ENCODE data around the gene TYSND1.
"Not testable (repeated sequence)": the region's sequence is repeated elsewhere in the genome, so short reads cannot be mapped to it uniquely, and the experiment has no call there.

Gene TYSND1

DNA sequence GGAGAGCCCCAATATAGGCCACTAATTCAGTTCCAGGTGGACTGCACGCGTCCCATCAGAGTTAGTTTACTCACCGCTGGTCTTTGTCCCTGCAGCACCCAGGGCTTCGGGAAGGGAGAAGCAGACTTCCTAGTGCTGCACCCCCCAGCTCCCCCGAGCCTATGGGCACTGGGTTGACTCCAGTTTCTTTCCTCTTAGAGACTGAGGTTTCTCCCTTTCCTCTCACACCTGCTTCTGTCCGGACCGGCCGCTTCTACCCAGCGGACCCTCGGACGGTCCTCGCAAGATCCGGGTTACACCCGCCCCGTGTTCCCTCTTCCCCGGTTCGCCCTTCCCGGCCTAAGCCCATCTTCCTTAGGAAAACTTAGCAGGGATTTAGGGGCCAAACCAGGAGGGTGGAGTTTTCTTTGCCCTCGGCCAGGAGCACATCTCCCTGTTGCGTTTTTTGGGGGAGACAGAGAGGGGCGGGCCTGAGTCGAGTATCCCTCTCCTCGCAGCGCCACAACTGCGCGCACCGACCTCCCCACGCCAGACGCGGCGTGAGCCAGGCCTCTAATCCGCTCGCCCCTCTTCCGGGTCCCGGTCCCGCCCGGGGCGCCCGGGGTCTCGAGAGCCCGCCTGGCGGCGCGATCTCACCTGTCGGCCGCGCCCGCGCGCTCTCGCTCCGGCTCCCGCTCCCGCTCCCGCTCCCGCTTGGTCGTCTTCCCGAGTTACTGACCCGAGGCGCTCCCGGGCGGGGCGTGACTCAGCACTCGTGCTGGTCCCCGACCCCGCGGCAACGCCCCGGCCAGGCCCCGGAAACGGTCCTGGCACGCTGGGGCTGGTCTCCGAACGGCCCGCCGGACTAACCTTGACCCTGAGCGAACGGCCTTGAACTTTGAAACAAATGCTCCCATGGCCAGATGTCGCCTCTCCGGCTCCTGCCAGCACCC, 14.1 kb downstream of the TYSND1 start, which contains the start of gene AIFM2:
Gene AIFM2, minus strand, starts transcription at position 728 of the 932 bp plus-strand sequence. CDS start 8,741 bp downstream, outside the sequence.
- DNase-seq (ENCODE audit: low read depth): no peak

DNA sequence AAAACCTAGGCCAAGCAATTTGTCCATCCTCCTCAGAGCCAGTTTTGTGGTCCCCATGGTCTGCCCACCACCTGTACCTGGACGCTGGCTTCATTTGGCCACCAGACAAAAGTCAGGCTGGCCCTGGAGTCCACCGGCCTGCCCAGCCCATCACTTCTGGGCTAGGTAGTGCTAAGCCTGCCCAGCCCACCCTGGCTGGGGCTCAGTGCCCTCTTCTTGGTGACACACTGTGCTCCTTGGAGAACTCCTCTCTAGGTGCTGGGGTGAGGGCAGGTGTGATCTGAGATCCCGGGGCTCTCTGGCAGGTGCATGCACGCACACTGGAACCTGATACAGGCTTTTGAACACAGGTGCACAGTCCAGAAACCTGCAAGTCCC, 15.0 kb downstream of the TYSND1 start:
- no peak for DNase-seq (ENCODE audit: low read depth)

DNA sequence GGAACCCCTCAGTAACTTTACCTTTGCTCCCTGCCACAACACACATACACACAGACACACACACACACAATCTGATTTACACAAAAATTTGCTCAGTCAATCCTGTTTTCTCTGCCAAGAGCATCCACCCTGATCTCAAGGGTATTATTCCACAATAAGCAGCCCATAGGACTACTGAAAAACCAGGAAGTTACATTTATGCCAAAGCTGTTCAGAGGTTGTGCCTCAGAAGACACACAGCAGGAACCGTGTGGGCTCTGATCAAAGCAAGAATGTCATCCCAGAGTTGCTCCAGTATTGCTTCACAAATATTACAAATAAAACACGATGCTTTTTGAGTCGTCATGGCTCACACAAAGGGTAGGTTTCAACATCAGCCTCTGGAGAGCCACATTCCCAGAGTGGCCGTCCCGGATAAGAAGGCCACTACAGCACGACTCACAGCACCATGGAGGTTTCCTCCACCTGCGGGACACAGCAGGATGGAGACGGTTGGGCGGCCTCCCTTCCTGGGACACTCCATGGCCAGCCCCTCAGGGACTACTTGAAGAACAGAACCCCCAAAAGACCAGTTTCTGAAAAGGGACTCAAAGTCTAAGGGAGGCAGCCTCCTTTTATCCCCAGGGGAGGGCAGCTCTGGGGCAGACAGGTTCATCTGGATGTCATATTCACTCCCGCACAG, 15.5 kb downstream of the TYSND1 start:
- DNase-seq (ENCODE audit: low read depth): no peak

DNA sequence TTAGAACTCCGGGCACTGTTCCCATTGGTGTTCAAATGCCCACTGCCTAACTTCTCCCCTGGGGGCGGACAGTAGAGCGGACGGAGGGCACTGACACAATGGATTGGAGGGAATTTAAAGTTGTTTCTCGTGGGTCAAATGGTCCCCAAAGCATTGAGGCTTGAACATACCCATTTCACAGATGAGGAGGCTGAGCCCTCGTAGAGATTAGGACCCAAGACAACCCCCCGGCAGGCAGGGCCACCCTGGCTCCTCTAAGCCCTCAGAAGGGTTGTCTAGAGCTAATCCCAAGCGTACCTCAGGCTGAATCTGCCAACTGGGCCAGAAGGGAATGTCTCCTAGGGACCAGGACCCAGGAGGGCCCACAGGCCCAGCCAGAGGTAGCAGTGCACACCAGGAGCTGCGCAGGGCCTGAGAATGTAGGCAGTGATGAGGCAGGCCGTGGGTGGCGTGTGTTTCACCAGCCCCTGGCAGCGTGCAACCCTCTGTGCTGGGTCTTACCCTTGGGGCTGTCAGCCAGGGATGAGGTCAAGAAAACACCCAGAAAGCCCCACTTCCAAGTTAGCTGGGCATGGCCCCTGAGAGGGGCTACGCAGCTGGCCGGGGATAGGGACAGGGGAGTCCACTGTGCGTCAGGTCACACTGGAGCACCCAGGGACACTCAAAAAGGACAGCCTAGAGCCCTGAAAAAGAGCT, 19.7 kb downstream of the TYSND1 start:
- no peak for DNase-seq (ENCODE audit: low read depth)

DNA sequence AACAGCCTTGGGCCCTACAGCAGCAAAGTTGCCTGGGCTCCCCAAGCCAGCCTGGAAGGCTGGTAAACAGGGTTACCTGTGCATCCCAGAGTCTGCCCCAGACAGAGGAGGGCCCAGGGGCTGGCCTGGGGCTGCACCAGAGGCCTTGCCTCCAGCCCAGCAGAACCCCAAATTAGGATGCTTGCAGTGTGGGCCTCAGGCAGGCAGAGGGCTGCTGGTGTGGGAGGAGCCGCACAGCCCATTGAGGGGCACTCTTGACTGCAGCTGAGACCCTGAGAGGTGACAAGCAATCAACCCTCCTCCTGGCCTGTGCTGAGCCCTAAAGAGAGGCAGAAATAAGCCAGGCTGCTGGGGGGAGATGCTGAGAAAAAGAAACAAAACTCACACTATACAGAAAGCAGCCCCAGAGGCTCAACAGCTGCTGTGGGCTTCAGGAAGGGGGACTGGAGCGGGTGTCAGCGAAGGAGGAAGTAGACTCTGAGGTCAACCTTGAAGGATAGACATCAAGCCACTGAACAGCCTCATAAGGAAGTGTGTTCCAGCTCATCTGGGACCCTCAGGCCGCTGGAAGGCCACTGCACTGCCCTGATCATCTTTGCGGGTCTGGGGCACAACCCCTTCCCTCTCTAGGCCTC, 20.5 kb downstream of the TYSND1 start:
- peak; percentile 65 for DNase-seq (ENCODE audit: low read depth)

DNA sequence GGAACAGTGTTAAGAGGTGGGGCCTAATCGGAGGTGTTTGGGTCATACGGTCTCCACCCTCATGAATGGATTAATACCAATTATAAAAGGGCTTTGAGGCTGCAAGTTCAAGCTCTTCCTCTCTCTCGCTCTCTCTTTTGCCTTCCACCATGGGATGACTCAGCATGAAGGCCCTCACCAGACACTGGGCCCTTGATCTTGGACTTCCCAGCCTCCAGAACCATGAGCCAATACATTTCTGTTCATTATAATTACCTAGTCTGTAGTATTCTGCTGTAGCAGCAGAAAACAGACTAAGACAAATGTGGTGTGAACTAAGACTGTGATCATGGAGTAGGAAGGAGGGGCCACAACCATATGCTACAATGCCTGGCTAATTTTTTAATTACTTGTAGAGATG, 21.6 kb downstream of the TYSND1 start:
- DNase-seq (ENCODE audit: low read depth): no peak

DNA sequence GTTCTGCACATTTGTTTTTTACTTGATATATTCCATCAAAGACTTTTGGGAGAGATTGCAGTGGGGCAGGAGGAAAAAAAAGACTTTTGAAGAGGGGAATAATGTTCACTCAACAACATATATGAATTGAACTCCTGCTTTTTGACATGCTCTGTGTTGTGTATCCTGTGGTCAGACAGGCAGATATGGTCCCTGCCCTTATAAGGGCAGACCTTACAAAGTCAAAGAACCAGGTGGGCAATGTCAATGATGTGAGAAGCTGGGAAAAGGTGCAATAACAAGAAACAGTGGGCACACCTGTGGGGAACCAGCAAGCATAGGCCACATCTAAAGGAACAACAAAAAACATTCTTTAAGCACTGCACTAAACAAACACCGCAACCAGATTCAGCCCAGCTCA, 22.1 kb downstream of the TYSND1 start:
- DNase-seq (ENCODE audit: low read depth): no peak

DNA sequence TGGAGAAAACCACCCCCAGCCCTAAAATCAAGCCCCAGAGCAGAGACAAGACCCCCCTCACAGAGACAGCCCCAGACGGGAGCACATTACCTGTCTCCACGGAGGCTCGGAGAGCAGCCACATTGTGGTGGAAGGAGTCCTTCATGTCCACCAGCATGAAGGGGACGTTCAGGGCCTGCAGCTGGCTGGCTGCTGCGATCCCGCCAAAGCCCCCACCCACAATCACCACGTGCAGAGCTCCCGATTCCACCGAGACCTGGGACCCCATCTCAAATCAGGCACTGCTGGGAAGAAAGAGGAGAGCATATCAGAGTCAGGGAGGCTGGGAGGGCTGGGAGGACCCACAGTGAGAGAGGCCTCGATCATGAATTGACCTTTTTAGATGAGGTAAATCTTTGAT, 22.7 kb downstream of the TYSND1 start:
- no peak for DNase-seq (ENCODE audit: low read depth)

DNA sequence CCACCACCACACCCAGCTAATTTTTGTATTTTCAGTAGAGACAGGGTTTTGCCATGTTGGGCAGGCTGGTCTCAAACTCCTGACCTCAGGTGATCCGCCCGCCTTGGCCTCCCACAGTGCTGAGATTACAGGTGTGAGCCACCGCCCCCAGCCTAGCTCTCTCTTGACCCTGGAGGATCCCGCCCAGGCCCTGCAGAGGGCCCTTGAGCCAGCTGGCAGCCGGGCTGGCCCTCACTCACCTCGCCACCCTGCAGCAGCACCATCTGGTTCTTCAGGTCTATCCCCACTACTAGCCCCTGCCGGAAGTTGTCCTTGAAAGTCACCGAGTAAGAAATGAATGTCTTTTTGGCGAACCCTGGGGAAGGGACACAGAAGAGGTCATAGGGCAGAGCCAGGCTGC, 23.3 kb downstream of the TYSND1 start:
- not testable (repeated sequence) for DNase-seq (ENCODE audit: low read depth)

DNA sequence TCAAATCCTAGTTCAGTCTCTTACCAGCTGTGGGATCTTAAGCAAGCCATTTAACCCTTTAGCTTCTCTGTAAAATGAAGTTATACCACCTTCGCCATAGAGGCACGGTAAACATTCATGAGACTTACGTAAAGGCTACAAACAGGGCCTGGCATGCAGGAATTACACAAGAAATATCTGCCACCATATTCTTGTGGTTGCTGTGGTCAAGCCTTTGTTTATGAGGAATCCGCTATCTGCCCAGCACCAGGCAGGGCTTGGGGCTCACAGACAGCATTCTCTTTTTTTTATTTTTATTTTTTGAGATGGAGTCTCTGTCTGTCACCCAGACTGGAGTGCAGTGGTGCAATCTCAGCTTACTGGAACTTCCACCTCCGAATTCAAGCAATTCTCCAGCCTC, 23.8 kb downstream of the TYSND1 start:
- peak; percentile 78 for DNase-seq (ENCODE audit: low read depth)

DNA sequence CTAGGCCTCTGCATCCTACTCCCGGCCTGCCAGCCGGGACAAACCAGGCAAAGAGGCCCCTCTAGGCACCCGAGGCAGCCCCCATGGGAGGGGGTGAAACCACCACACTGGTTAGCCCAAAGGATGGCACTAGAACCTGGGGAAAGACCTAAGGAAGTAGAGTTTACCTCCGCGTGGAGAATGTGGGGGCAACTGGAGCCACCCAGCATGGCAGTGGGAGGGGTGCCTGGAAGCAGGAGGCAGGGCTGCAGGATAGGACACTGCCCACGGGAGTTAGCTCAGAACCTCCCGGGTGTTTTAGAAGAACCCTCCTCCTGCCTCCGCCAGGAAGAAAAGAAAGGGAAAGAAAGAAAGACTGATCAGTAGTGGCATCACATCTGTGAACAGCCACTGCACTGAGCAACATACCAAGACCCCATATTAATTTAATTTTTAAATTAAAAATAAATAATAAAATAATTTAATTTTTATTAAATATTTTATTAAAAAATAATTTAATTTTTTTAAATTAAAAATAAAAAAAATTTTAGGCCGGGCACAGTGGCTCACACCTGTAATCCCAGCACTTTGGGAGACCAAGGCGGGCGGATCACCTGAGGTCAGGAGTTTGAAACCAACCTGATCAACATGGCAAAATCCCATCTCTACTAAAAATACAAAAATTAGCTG, 25.1 kb downstream of the TYSND1 start:
- no peak for DNase-seq (ENCODE audit: low read depth)

DNA sequence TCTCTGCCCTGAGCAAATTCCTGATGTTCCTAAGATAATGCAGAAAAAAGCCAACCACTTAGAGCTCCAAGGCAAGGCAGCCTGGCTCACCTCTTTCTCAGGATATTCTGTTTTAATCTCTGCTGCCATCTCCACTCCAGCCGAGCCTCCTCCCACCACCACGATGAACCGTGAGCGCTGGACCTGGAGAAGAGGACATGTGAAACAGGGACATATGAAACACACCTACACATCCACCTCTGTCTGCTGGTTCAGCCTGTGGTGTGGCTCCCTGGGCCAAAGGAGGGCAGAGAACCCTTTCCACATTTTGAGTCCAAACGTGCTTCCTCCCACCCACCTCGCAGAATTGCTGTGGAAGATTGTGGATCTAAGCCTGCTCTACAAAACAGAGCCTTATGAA, 26.1 kb downstream of the TYSND1 start:
- no peak for DNase-seq (ENCODE audit: low read depth)

DNA sequence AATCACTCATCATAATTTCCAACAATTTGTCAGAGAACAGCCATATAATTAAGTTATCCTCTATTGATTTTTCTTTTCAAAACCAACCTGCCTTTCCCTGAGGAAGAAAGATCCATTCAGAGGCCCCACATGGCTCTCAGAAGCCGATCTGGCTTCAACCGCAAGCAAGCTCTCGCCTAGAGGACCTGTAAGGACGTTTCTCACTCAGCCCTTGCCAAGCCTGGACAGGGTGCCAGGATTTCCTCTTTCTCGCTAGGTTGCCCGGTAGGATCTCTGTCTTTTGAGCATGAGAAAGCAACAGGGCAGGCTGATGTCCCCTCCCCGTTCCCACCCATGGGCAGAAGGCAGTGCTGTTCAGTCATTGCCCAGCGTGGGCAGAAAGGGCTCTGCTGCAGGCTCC, 26.9 kb downstream of the TYSND1 start:
- DNase-seq (ENCODE audit: low read depth): no peak

DNA sequence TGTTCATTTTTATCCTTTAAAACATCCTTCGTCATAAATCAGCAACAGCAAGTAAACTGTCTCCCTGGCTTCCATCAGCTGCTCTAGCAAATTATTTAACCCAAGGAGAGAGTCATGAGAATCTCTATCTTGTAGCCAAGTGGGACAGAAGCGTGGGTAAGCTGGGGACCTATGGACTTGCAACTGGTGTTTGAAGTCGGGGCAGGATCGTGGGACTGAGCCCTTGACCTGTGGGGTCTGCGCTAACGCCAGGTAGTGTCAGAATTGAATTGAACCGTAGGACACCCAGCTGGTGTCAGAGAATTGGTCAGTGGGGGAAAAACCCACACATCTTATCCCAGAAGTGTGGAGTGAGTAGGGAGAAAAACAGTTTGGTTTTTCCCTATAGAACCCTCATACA, 27.3 kb downstream of the TYSND1 start:
- no peak for DNase-seq (ENCODE audit: low read depth)

DNA sequence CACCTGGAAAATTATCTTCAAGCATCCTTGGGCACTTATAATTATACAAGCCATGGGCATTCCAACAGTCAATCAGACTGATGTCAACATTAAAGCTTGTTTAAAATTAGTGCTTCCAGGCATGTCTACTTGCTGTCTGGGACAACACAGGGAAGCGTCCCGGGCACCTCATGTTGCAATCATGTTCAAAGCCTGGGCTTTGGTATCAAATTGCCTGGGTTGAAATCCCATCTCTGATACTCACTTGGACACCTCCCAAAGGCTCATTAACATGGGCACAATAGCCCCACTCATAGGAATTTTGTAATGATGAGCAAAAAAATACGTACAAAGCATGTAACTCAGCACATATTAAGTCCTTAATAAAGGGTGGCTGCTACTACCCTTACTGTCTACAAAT, 28.3 kb downstream of the TYSND1 start:
- no peak for DNase-seq (ENCODE audit: low read depth)

DNA sequence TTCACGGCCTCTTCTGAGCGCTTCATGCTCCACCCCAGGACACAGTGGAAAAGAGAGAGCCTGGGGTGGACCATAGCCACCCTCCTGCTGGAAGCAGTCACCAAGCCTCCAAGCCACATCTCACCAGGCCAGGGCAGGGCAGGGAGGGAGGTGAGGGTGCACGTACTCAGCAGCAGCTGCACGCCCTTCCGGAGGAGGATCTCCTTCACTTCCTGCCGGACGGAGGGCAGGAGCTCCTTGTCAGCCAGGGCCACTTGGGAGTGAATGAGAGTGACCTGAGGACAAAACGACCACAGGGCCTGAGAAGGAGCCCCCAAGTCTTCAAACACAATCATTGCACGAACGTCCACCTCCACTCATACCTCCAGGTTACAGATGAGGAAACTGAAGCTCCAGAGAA, 28.9 kb downstream of the TYSND1 start:
- no peak for DNase-seq (ENCODE audit: low read depth)

DNA sequence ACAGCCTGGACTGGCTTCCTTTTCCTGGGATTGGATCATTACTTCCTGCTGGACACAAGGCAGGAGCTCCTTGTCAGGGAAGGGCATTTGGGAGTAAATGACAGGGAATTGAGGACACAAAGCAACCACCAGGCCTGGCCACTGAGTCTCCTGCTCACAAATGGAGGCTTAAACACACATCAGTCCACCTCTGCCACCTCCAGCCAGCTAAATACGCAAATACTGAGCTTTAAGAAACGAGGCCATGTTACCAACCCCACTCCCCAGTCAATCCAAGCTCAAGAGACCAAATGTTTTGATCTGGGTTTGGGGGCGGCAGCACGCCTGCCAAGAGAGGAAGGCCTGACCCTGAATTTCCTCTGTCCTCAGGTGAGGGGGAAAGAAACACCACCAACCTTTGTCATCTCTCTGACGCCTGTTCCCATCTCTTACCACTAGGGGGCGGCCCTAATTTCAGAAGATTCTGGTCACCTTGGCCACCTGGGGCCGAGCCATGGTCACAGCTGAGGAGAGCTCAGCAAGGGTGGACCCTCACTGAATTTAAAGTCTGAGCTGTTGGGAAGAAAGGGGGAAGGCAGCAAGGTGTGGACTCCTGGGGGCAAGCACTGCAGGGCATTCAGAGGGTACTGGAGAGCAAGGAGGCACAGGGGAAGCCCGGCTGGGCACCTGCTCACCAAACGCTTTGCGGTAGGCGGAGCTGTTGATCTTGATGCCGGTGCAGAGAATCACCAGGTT, 30.4 kb downstream of the TYSND1 start:
- DNase-seq (ENCODE audit: low read depth): no peak

DNA sequence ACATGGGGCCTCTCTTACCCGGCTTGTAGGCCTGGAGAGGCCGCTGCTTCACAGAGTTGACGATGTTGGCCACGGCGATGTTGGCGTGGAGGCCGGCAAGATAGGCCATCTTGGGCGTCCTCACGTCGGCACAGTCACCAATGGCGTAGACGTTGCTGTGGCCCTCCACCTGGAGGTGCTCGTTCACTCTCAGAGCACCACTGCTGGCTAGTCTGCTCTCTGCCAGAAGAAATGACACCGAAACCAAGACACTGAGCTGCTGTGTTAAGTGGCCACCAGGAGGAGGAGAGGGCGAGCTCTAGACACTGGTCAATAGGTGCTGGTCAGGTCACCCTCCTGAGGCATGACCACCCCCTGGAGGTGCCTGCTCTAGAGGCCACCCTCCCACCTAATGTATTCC, 31.6 kb downstream of the TYSND1 start:
- DNase-seq (ENCODE audit: low read depth): no peak

DNA sequence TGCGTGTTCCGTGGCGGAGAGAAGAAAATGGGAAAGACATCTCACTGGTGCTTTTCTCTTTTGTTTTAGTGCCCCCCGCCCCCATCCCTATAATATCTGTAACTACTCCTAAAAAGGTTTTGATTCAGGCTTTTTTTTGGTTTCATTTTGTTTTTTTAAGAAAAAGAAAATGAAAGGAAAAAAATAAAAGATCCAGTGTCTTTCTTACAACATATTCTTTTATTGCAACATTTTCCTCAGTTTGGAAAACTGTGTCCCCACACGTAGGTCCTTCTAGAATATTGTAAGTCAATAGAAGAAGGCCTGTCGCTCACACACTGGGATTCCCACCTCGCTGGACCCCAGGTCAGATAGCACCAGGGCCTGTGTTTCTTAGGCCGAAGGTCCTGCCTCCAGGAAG, 34.4 kb downstream of the TYSND1 start:
- no peak for DNase-seq (ENCODE audit: low read depth)

DNA sequence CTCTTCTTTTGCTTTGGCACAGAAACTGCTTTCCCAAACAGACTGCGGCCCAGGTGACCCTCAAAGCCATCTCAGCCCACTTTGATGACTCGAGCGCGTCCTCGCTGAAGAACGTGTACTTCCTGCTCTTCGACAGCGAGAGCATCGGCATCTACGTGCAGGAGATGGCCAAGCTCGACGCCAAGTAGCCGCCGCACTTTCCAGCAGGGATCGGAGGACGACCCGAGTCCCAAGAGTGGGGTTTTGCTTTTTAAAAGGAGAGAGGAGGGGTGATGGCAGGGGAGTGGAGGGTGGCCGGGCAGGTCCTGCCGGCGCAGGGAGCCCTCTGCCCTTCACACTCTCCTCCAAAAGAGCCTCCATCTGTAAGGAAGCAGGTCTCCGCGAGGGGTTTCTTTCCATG, 35.0 kb downstream of the TYSND1 start:
- no peak for DNase-seq (ENCODE audit: low read depth)

Measured in CMK (cell line).